ENCODE results near the gene COLEC11.

GRCh38 chr2:3557639-3558204, 37.2 kb upstream of the COLEC11 start:
- TF ChIP-seq, protein P1, sequence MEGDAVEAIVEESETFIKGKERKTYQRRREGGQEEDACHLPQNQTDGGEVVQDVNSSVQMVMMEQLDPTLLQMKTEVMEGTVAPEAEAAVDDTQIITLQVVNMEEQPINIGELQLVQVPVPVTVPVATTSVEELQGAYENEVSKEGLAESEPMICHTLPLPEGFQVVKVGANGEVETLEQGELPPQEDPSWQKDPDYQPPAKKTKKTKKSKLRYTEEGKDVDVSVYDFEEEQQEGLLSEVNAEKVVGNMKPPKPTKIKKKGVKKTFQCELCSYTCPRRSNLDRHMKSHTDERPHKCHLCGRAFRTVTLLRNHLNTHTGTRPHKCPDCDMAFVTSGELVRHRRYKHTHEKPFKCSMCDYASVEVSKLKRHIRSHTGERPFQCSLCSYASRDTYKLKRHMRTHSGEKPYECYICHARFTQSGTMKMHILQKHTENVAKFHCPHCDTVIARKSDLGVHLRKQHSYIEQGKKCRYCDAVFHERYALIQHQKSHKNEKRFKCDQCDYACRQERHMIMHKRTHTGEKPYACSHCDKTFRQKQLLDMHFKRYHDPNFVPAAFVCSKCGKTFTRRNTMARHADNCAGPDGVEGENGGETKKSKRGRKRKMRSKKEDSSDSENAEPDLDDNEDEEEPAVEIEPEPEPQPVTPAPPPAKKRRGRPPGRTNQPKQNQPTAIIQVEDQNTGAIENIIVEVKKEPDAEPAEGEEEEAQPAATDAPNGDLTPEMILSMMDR (IDR thresholded peaks at IDR 0.05): no peak
- TF ChIP-seq POLR2A (IDR thresholded peaks at IDR 0.05): no peak

Measured in adrenal gland (tissue), 5 donors.